Testis (tissue), 2 donors: ENCODE measurements around the gene PHLDA2.

Experiments
- CTCF ChIP-seq, 3 experiments: fragments of 450-650 bp in 2 of 3; fragments of 200-600 bp in 1 of 3; sonication (generic) in 1 of 3; IDR thresholded peaks; one replicate each; pipeline ENCODE4 v1.5.1; 2016 to 2019; ENCODE audit warnings: antibody characterized with exemption in 3 of 3, mild to moderate bottlenecking in 2 of 3, moderate library complexity in 1 of 3
- POLR2A ChIP-seq: fragments of 450-650 bp; IDR thresholded peaks from one replicate; pipeline ENCODE4 v1.6.1; 2017; ENCODE audit warnings: antibody characterized with exemption, mild to moderate bottlenecking, moderate library complexity

- no peak for TF ChIP-seq CTCF (IDR thresholded peaks at IDR 0.05)
- no peak for TF ChIP-seq POLR2A
Observed at GRCh38 chr11:2920343-2920742, 8.9 kb downstream of the PHLDA2 start.
